NCI-H2171 (cell line): ENCODE results near the gene PDK1.
A peak's percentile ranks its signal among the peaks of the same experiment; 100 is the strongest.
"Not testable (repeated sequence)": the region's sequence is repeated elsewhere in the genome, so short reads cannot be mapped to it uniquely, and the experiment has no call there.

Experiments
- DNase-seq: peaks from one replicate; lab custom pipeline; 2025; lab: John Stamatoyannopoulos, UW

PDK1 gene

DNA sequence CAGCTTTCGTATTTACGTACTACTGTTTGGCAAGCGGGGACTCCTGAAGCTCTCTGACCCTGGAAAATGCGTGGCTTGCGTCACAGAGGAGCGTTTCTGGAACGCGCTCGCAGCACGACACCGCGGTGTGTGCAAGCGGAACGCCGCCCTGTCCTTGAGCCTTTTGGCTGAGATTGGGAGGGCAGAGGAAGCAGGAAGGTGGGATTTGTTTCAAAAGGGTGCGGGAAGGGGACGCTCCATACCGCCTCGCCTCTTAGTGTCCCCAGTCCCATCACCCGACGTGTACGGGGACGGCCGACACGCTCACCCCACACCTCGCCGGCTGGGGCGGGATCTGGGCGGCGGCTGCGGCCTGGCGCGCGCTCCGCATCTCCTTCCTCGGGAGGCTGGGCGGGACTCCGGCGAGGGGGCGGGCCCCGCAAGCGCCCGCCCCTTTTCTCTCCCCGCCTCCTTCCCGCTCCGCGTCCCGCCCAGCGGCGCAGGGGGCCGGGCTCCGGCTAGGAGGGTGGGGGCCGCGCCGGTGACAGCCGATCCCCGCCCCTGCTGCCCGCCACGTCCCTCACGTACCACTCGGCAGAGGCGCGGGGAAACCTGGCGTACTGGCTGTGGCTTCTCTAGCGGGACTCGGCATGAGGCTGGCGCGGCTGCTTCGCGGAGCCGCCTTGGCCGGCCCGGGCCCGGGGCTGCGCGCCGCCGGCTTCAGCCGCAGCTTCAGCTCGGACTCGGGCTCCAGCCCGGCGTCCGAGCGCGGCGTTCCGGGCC lies at the start of gene PDK1:
PDK1 (plus strand) TSS at position 569 of the 762 bp plus-strand sequence; CDS start at position 630, 61 bp downstream.
- DNase-seq = peak; percentile 89

- DNase-seq = no peak
Measured at GRCh38 chr2:172507199-172507598, 48.7 kb upstream of the PDK1 start.

DNA sequence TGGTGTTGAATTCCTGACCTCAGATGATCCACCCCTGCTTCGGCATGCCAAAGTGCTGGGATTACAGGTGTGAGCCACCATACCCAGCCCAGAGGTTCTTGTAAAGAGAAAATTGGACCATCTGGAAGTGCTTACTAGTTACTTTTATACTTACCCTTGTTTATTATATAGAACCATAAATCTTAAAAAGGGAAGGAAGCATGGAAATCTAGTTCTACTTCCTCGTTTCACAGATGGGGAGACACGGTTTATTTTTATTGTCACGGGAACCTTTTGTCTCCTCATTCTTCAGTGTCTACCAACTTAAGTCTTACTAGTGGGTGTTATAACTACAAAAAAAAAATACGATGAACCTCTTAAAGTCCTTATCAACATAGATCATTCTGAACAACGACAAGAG lies 45.8 kb upstream of the PDK1 start:
- DNase-seq = no peak

GRCh38 chr2:172510548-172510947 lies 45.3 kb upstream of the PDK1 start:
- no peak for DNase-seq

- no peak for DNase-seq
Measured at GRCh38 chr2:172512810-172513523, 42.9 kb upstream of the PDK1 start.

DNA sequence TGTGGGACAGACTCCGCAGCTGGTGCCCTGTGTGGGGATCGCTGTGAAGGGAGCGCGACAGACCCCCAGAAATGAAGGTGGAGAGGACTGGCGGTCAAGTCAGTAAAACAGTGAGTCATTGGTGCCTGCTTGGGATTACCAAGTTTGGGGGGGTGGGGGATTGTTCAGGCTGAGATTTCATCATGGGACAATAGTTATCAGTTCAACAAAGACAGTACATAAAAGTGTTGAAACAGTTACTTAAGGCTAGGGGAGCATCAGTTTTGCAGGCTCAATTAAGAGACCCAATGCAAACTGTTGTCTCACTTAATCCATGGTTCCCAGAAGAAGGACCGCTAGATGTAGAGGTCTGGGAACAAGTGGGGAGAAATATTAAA lies 42.4 kb upstream of the PDK1 start:
- no peak for DNase-seq

DNA sequence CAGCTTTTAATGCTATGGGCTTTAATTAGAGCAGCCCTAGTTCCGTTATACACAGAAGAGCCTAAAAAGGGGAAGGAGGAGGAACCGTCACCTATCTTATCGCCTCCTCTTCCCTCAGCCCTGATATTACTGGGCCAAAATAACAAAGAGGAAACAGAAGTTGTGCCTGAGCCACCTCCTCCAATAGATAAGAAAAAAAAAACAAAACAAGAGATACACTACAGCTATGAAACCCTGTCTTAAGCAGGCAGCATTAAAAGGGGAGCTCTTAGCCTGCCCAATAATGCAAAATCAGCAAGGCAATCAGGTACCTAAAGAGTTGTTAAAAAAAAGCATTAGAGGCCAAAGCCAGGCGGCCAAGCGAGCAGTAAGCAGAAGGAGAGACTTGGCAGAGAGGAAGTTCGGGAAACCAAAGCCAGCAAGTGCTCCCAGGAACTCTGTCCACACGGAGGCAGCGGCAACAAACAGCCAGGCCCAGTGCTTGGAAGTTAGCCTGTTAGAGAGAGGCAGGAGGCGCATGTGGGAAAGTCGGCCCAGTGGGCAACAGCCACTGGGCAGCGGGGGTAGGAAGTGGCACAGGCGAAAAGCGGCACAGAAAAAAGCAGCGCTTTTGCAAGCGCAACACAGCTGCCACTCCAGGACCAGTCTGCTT lies 41.8 kb upstream of the PDK1 start:
- DNase-seq = no peak

- DNase-seq = no peak
Measured at GRCh38 chr2:172516299-172516698, 39.6 kb upstream of the PDK1 start.

GRCh38 chr2:172518995-172519394 lies 36.9 kb upstream of the PDK1 start:
- no peak for DNase-seq

DNA sequence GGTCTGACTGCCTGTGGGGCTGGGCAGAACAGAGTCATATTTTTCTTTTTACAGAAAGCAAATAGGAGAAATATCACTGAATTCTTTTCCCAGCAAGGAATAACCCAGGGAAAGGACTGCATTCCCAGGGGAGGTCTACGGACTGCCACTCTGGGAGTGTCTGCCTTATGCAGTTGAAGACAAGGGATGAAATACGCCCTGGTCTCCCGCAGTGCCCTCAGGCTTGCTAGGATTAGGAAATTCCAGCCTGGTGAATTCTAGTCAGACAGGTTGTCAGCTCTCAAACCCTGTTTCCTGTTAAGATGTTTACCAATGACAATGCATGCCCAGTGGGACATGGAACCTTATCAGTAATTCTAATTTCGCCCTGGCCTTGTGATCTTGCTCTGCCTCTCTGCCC lies 30.3 kb upstream of the PDK1 start:
- DNase-seq = no peak

DNA sequence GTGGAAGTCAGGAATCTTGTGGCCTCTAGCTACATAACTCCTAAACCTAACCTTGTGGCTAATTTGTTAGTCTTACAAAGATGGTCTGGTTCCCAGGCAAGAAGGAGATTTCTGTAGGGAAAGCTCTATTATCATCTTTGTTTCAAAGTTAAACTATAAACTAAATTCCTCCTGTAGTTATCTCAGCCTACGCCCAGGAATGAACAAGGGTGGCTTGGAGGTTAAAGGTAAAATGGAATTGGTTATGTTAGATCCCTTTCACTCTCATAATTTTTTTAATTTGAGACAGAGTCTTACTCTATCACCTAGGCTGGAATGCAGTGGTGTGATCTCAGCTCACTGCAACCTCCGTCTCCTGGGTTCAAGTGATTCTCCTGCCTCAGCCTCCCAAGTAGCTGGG lies 24.6 kb upstream of the PDK1 start:
- DNase-seq = no peak

- not testable (repeated sequence) for DNase-seq
Measured at GRCh38 chr2:172532461-172532860, 23.4 kb upstream of the PDK1 start.

- DNase-seq = no peak
Measured at GRCh38 chr2:172533687-172534086, 22.2 kb upstream of the PDK1 start.

- DNase-seq = no peak
Measured at GRCh38 chr2:172535119-172535518, 20.8 kb upstream of the PDK1 start.

DNA sequence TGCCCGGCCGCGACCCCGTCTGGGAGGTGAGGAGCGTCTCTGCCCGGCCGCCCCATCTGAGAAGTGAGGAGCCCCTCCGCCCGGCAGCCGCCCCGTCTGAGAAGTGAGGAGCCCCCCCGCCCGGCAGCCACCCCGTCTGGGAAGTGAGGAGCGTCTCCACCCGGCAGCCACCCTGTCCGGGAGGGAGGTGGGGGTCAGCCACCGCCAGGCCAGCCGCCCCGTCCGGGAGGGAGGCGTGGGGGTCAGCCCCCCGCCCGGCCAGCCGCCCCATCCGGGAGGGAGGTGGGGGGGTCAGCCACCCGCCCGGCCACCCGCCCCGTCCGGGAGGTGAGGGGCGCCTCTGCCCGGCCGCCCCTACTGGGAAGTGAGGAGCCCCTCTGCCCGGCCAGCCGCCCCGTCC lies 18.0 kb upstream of the PDK1 start:
- DNase-seq = not testable (repeated sequence)

GRCh38 chr2:172539767-172540166 lies 16.1 kb upstream of the PDK1 start:
- DNase-seq = no peak

DNA sequence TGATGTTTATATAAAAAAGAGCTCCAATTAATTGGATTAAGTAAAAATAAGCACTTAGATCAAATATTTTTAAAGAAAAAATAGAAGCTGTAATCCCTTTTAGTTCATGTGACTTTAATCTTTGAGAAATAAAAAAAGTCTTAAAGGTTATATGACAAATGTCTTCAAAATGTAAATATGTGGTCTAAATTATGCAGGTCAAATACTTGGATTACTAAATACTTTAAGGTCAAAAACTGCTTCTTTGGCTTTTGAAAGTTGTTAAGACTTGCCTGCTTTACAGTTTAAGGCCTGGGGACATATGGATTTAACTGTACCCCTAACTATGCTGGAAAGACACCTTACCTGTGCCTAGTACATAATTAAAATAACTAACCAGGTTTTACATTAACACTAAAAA lies 15.5 kb upstream of the PDK1 start:
- DNase-seq = no peak

- DNase-seq = no peak
Measured at GRCh38 chr2:172545408-172546075, 10.3 kb upstream of the PDK1 start.

- DNase-seq = no peak
Measured at GRCh38 chr2:172549131-172549530, 6.8 kb upstream of the PDK1 start.

DNA sequence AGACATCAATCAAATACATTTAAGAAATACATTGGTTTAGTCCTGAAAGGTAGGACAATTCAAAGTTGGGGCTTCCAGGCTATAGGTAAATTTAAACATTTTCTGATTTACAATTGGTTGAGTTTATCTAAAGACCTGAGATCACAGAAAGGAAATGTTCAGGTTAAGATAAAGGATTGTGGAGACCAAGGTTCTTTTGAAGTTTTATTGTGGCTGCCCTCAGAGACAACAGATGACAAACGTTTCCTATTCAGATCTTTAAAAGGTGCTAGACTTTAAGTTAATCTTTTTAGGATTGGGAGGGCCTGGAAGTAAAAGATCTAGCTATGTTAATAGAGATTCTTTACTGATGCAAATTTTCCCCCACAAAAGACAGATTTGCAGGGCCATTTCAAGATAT lies 6.1 kb upstream of the PDK1 start:
- DNase-seq = not testable (repeated sequence)

- no peak for DNase-seq
Measured at GRCh38 chr2:172550419-172550818, 5.5 kb upstream of the PDK1 start.

GRCh38 chr2:172551271-172551670 lies 4.6 kb upstream of the PDK1 start:
- DNase-seq = no peak
